HepG2 (cell line): ENCODE measurements around the gene CAMTA2. TPM values are rescaled to one million over a fixed set of nuclear protein-coding genes. Genes with fewer than 3 reads are reported as not detected.

Experiments
- NFIB ChIP-seq: sonication (generic); formaldehyde crosslinking; IDR thresholded peaks from 2 replicates; pipeline ENCODE4 v1.9.0; 2021; ENCODE audit warnings: missing genetic modification reagents, mild to moderate bottlenecking, borderline replicate concordance
- TAF15 ChIP-seq: fragments of 200-400 bp; formaldehyde crosslinking; IDR thresholded peaks from one replicate; pipeline ENCODE4 v1.6.1; 2018; ENCODE audit warnings: mild to moderate bottlenecking, low read depth, low read length; ENCODE audit not compliant: poor library complexity, severe bottlenecking
- WIZ ChIP-seq: sonication (generic); formaldehyde crosslinking; IDR thresholded peaks from 2 replicates; pipeline ENCODE4 v1.5.1; 2020; ENCODE audit warnings: mild to moderate bottlenecking, missing genetic modification reagents
- ZNF790 ChIP-seq: sonication (generic); formaldehyde crosslinking; IDR thresholded peaks from 2 replicates; pipeline ENCODE4 v1.8.0; 2022; ENCODE audit warnings: missing genetic modification reagents, mild to moderate bottlenecking, borderline replicate concordance
- polyA plus RNA-seq, 8 experiments: library from polyadenylated mRNA; depleted of rRNA in 3 of 8; stranded (reverse) in 7 of 8; unstranded in 1 of 8; fragments of >200 nt; fragmentation: Illumina TruSeq in 4 of 8; extraction: Trizol in 4 of 8; gene quantifications; 2 replicates each; pipeline versions ENCODE4 v1.2.1 to v1.2.3, GENCODE V29; 2011 to 2016; ENCODE audit warnings: low read depth in 4 of 8, missing spikeins in 1 of 8, mixed read lengths in 1 of 8; ENCODE audit not compliant: insufficient read depth in 1 of 8
- total RNA-seq, 5 experiments: library from RNA; depleted of rRNA; stranded (reverse); fragments of >200 nt; fragmentation: Illumina TruSeq; extraction: Trizol; gene quantifications; 2 replicates each; pipeline ENCODE4 v1.2.3, GENCODE V29; 2016; ENCODE audit warnings: low read depth in 1 of 5
- TF ChIP-seq, protein P1 (sequence below), 2 experiments: sonication (generic) in 1 of 2; formaldehyde crosslinking in 1 of 2; IDR thresholded peaks; 2 replicates each; pipeline versions ENCODE4 v1.6.1 to v1.9.0; 2014 to 2022; ENCODE audit warnings: antibody characterized with exemption in 1 of 2, borderline replicate concordance in 1 of 2, inconsistent platforms in 1 of 2, low read depth in 1 of 2, missing genetic modification reagents in 1 of 2
- TF ChIP-seq, protein P2 (sequence below): sonication (generic); formaldehyde crosslinking; conservative IDR thresholded peaks from 2 replicates; pipeline ENCODE4 v1.4.0; 2020; ENCODE audit warnings: missing genetic modification reagents
- TF ChIP-seq, protein P3 (sequence below), 2 experiments: fragments of 450-650 bp in 1 of 2; sonication (generic) in 1 of 2; formaldehyde crosslinking in 1 of 2; IDR thresholded peaks; 2 replicates each; pipeline versions ENCODE4 v1.6.1 to v1.8.0; 2016 to 2022; ENCODE audit warnings: antibody characterized with exemption in 1 of 2, mild to moderate bottlenecking in 1 of 2, missing genetic modification reagents in 1 of 2

The CAMTA2 gene
- total and polyA plus RNA-seq, 2 of the 13 experiments (the other 11 are each of a cell fraction or from before 2014, with no cell fraction given) = 4.1 to 7.1 TPM

DNA sequence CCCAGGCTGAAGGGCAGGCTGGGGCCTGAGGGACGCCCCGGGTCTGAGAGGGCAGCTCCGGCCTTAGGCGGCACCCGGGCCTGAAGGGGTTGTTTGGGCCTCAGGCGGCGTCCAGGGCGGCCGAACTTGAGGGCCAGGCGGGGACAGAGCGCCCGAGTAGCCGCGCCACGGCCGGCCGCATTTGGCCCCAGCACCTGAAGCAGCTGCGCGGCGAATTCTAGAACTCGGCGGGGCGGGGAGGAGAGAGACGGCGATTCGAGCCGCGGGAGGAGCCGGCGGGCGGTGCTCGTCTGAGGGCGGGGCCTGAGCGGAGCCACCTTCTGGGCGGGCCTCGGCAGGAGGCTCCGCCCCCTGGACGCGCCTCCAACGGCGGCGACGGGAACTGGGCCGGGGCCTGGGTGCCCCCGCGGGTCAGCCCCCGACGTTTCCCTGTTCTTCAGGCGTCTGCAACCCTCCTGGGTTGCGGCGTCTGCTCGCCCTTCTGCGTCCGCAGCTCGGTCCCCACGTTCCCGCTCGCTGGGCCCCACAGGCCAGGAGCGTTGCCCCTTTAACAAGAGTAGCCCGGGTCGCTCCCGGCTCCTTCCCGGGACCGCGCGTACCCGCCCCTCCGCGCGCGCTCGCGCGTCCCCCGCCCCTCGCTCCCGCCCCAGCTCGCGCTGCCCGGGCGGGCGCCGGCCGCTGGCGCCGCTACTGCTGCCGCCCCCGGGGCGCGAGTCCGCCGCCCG is 10.0 kb upstream of the CAMTA2 start, which contains the start of the genes INCA1 and KIF1C (continued):
- no peak for TF ChIP-seq WIZ (CRISPR knock-in tag)
- TF ChIP-seq, protein P1, sequence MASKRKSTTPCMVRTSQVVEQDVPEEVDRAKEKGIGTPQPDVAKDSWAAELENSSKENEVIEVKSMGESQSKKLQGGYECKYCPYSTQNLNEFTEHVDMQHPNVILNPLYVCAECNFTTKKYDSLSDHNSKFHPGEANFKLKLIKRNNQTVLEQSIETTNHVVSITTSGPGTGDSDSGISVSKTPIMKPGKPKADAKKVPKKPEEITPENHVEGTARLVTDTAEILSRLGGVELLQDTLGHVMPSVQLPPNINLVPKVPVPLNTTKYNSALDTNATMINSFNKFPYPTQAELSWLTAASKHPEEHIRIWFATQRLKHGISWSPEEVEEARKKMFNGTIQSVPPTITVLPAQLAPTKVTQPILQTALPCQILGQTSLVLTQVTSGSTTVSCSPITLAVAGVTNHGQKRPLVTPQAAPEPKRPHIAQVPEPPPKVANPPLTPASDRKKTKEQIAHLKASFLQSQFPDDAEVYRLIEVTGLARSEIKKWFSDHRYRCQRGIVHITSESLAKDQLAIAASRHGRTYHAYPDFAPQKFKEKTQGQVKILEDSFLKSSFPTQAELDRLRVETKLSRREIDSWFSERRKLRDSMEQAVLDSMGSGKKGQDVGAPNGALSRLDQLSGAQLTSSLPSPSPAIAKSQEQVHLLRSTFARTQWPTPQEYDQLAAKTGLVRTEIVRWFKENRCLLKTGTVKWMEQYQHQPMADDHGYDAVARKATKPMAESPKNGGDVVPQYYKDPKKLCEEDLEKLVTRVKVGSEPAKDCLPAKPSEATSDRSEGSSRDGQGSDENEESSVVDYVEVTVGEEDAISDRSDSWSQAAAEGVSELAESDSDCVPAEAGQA (IDR thresholded peaks at IDR 0.05; ENCODE audit: low read depth) = no peak
- TF ChIP-seq, protein P1 (CRISPR knock-in tag; IDR thresholded peaks at IDR 0.05; ENCODE audit: borderline replicate concordance) = no peak
- TF ChIP-seq, protein P2, sequence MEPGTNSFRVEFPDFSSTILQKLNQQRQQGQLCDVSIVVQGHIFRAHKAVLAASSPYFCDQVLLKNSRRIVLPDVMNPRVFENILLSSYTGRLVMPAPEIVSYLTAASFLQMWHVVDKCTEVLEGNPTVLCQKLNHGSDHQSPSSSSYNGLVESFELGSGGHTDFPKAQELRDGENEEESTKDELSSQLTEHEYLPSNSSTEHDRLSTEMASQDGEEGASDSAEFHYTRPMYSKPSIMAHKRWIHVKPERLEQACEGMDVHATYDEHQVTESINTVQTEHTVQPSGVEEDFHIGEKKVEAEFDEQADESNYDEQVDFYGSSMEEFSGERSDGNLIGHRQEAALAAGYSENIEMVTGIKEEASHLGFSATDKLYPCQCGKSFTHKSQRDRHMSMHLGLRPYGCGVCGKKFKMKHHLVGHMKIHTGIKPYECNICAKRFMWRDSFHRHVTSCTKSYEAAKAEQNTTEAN (CRISPR knock-in tag) = peak; percentile 73
- no peak for TF ChIP-seq NFIB
- TF ChIP-seq, protein P3, sequence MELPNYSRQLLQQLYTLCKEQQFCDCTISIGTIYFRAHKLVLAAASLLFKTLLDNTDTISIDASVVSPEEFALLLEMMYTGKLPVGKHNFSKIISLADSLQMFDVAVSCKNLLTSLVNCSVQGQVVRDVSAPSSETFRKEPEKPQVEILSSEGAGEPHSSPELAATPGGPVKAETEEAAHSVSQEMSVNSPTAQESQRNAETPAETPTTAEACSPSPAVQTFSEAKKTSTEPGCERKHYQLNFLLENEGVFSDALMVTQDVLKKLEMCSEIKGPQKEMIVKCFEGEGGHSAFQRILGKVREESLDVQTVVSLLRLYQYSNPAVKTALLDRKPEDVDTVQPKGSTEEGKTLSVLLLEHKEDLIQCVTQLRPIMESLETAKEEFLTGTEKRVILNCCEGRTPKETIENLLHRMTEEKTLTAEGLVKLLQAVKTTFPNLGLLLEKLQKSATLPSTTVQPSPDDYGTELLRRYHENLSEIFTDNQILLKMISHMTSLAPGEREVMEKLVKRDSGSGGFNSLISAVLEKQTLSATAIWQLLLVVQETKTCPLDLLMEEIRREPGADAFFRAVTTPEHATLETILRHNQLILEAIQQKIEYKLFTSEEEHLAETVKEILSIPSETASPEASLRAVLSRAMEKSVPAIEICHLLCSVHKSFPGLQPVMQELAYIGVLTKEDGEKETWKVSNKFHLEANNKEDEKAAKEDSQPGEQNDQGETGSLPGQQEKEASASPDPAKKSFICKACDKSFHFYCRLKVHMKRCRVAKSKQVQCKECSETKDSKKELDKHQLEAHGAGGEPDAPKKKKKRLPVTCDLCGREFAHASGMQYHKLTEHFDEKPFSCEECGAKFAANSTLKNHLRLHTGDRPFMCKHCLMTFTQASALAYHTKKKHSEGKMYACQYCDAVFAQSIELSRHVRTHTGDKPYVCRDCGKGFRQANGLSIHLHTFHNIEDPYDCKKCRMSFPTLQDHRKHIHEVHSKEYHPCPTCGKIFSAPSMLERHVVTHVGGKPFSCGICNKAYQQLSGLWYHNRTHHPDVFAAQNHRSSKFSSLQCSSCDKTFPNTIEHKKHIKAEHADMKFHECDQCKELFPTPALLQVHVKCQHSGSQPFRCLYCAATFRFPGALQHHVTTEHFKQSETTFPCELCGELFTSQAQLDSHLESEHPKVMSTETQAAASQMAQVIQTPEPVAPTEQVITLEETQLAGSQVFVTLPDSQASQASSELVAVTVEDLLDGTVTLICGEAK (IDR thresholded peaks at IDR 0.05) = no peak
- TF ChIP-seq, protein P3 (CRISPR knock-in tag; IDR thresholded peaks at IDR 0.05) = 0 out of 2 replicates have a peak, but pooled peaks have one; percentile 12
- no peak for TF ChIP-seq TAF15
- peak; percentile 61; the same call in 1 of the 2 replicates for TF ChIP-seq ZNF790 (CRISPR knock-in tag)
